ENCODE data around the gene SEC22C.

DNA sequence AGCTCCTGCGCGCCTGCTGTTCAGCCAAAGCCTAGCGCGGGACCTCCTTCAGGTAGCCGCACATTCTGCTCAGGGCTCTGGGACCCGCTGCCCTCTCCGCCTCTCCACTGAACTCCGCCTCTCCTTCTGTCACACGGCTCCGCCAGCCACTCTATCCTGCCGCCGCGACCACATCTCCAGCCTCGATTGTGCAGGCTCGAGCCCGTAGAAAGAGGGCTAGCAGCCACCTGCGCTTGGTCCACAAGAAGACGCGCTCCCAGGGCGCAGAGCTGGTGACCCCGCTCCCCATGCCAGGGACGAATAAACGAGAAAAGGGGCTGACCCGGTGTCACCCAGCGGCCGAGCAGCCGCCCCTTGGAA is 80.5 kb downstream of the SEC22C start:
- TF ChIP-seq, protein P1, sequence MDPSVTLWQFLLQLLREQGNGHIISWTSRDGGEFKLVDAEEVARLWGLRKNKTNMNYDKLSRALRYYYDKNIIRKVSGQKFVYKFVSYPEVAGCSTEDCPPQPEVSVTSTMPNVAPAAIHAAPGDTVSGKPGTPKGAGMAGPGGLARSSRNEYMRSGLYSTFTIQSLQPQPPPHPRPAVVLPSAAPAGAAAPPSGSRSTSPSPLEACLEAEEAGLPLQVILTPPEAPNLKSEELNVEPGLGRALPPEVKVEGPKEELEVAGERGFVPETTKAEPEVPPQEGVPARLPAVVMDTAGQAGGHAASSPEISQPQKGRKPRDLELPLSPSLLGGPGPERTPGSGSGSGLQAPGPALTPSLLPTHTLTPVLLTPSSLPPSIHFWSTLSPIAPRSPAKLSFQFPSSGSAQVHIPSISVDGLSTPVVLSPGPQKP (IDR thresholded peaks at IDR 0.05; ENCODE audit: borderline replicate concordance, low read depth, low read length): no peak
- TF ChIP-seq, protein P2, sequence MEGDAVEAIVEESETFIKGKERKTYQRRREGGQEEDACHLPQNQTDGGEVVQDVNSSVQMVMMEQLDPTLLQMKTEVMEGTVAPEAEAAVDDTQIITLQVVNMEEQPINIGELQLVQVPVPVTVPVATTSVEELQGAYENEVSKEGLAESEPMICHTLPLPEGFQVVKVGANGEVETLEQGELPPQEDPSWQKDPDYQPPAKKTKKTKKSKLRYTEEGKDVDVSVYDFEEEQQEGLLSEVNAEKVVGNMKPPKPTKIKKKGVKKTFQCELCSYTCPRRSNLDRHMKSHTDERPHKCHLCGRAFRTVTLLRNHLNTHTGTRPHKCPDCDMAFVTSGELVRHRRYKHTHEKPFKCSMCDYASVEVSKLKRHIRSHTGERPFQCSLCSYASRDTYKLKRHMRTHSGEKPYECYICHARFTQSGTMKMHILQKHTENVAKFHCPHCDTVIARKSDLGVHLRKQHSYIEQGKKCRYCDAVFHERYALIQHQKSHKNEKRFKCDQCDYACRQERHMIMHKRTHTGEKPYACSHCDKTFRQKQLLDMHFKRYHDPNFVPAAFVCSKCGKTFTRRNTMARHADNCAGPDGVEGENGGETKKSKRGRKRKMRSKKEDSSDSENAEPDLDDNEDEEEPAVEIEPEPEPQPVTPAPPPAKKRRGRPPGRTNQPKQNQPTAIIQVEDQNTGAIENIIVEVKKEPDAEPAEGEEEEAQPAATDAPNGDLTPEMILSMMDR (conservative IDR thresholded peaks at IDR 0.05; ENCODE audit: low read depth, low read length): no peak
- TF ChIP-seq FOS (IDR thresholded peaks at IDR 0.05; ENCODE audit: low read depth, low read length): no peak
- no peak for TF ChIP-seq POLR2A (IDR thresholded peaks at IDR 0.05; ENCODE audit: low read depth, low read length)
- TF ChIP-seq CEBPB (IDR thresholded peaks at IDR 0.05; ENCODE audit: low read depth, low read length): no peak
- no peak for TF ChIP-seq SMC3 (IDR thresholded peaks at IDR 0.05; ENCODE audit: low read depth, low read length)
- no peak for TF ChIP-seq MAZ (IDR thresholded peaks at IDR 0.05; ENCODE audit: borderline replicate concordance, low read depth, low read length)
- TF ChIP-seq RAD21 (IDR thresholded peaks at IDR 0.05; ENCODE audit: low read length): no peak
- no peak for TF ChIP-seq RFX5 (IDR thresholded peaks at IDR 0.05; ENCODE audit: low read depth, low read length)
- TF ChIP-seq RCOR1 (IDR thresholded peaks at IDR 0.05; ENCODE audit: insufficient replicate concordance, low read length): no peak
- TF ChIP-seq, protein P3, sequence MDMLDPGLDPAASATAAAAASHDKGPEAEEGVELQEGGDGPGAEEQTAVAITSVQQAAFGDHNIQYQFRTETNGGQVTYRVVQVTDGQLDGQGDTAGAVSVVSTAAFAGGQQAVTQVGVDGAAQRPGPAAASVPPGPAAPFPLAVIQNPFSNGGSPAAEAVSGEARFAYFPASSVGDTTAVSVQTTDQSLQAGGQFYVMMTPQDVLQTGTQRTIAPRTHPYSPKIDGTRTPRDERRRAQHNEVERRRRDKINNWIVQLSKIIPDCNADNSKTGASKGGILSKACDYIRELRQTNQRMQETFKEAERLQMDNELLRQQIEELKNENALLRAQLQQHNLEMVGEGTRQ (IDR thresholded peaks at IDR 0.05; ENCODE audit: low read depth, low read length): no peak

All from IMR-90 (cell line).